BLaER1 treated with 17β-estradiol and CSF1 and Interleukin-3, amounts not matched to agents 10 nM and 100 nM (cell line): ENCODE data around the gene TBX3.

Source experiments
- H3K27ac ChIP-seq, 11 experiments: shearing (Covaris generic); formaldehyde crosslinking; 2 replicates each; pipeline ENCODE4 v1.8.1; 2022
- H3K27me3 ChIP-seq, 11 experiments: shearing (Covaris generic); formaldehyde crosslinking; 2 replicates each; pipeline ENCODE4 v1.8.1; 2022
- H3K36me3 ChIP-seq, 11 experiments: shearing (Covaris generic); formaldehyde crosslinking; 2 replicates each; pipeline ENCODE4 v1.8.1; 2022
- H3K4me1 ChIP-seq, 10 experiments: shearing (Covaris generic); formaldehyde crosslinking; 2 replicates each; pipeline ENCODE4 v1.8.1; 2022
- H3K4me2 ChIP-seq, 11 experiments: shearing (Covaris generic); formaldehyde crosslinking; 2 replicates each; pipeline ENCODE4 v1.8.1; 2022
- H3K4me3 ChIP-seq, 10 experiments: shearing (Covaris generic); formaldehyde crosslinking; 2 replicates each; pipeline ENCODE4 v1.8.1; 2022
- H3K9ac ChIP-seq, 11 experiments: shearing (Covaris generic); formaldehyde crosslinking; 2 replicates each; pipeline ENCODE4 v1.8.1; 2022
- H3K9me3 ChIP-seq, 11 experiments: shearing (Covaris generic); formaldehyde crosslinking; replicated peaks in 1 of 11; 2 replicates each; pipeline ENCODE4 v1.8.1; 2022
- H4K20me1 ChIP-seq, 11 experiments: shearing (Covaris generic); formaldehyde crosslinking; 2 replicates each; pipeline ENCODE4 v1.8.1; 2022
- Cebpa-rat ChIP-seq, 11 experiments: shearing (Covaris generic); IDR thresholded peaks; 2 replicates each; pipeline ENCODE4 v1.8.1; 2022

TBX3 gene

GRCh38 chr12:114655934-114656749 lies 27.8 kb downstream of the TBX3 start:
- H3K27ac ChIP-seq: no peak overlapping the region

GRCh38 chr12:114649585-114649984 lies 34.4 kb downstream of the TBX3 start:
- no peak overlapping the region for H3K9ac ChIP-seq
- H3K4me2 ChIP-seq: no peak overlapping the region
- no peak overlapping the region for H3K27ac ChIP-seq
- no peak overlapping the region for H3K4me3 ChIP-seq
- H3K36me3 ChIP-seq: no peaks in the 10 kb centered on the region
- no peak for TF ChIP-seq Cebpa-rat (IDR thresholded peaks at IDR 0.05)
- H3K9me3 ChIP-seq: no peaks in the 10 kb centered on the region
- H3K27me3 ChIP-seq: no peaks in the 10 kb centered on the region
- H4K20me1 ChIP-seq: no peaks in the 10 kb centered on the region
- H3K4me1 ChIP-seq: no peaks in the 10 kb centered on the region

More at GRCh38 chr12:114655934-114656749, 27.8 kb downstream of the TBX3 start:
- H3K36me3 ChIP-seq: no peaks in the 10 kb centered on the region
- peaks cover 0 to 18% (median 6%) of the 10 kb centered on the region in 10 experiments; a peak in 7 of 20 replicates for H3K4me1 ChIP-seq
- H3K27me3 ChIP-seq: peaks cover 0 to 5% (median 0%) of the 10 kb centered on the region in 11 experiments; a peak in 2 of 22 replicates
- TF ChIP-seq Cebpa-rat (IDR thresholded peaks at IDR 0.05): no peak
- no peaks in the 10 kb centered on the region for H3K9me3 ChIP-seq
- H3K4me2 ChIP-seq: no peak overlapping the region
- H4K20me1 ChIP-seq: no peaks in the 10 kb centered on the region; a peak in 1 of 22 replicates
- no peak overlapping the region for H3K4me3 ChIP-seq
- H3K9ac ChIP-seq: no peak overlapping the region

GRCh38 chr12:114648711-114649110 lies 35.3 kb downstream of the TBX3 start:
- no peaks in the 10 kb centered on the region for H3K9me3 ChIP-seq
- TF ChIP-seq Cebpa-rat (IDR thresholded peaks at IDR 0.05): no peak
- no peaks in the 10 kb centered on the region for H3K4me1 ChIP-seq
- H3K27ac ChIP-seq: no peak overlapping the region
- H3K4me3 ChIP-seq: no peak overlapping the region
- H3K36me3 ChIP-seq: no peaks in the 10 kb centered on the region
- no peak overlapping the region for H3K4me2 ChIP-seq
- H4K20me1 ChIP-seq: no peaks in the 10 kb centered on the region
- no peak overlapping the region for H3K9ac ChIP-seq
- H3K27me3 ChIP-seq: no peaks in the 10 kb centered on the region

GRCh38 chr12:114638790-114639435 lies 45.1 kb downstream of the TBX3 start:
- no peak overlapping the region for H3K9ac ChIP-seq
- H3K27ac ChIP-seq: no peak overlapping the region
- H4K20me1 ChIP-seq: no peaks in the 10 kb centered on the region
- H3K4me2 ChIP-seq: no peak overlapping the region
- no peak overlapping the region for H3K4me3 ChIP-seq
- no peaks in the 10 kb centered on the region for H3K27me3 ChIP-seq
- H3K36me3 ChIP-seq: no peaks in the 10 kb centered on the region
- no peaks in the 10 kb centered on the region for H3K4me1 ChIP-seq
- no peak for TF ChIP-seq Cebpa-rat (IDR thresholded peaks at IDR 0.05)
- H3K9me3 ChIP-seq: no peaks in the 10 kb centered on the region

- H3K4me2 ChIP-seq: no peak overlapping the region
These were observed 47.1 kb downstream of the TBX3 start for GRCh38 chr12:114636723-114637480.

GRCh38 chr12:114631242-114631641 lies 52.7 kb downstream of the TBX3 start:
- Histone ChIP-seq H3K9ac (no peak overlapping the region), H3K4me1 (no peaks in the 10 kb centered on the region), H3K4me2 (no peak overlapping the region), H3K4me3 (no peak overlapping the region), H3K27ac (no peak overlapping the region), H3K9me3 (no peaks in the 10 kb centered on the region), H3K36me3 (no peaks in the 10 kb centered on the region), H4K20me1 (no peaks in the 10 kb centered on the region), H3K27me3 (no peaks in the 10 kb centered on the region)
- no peak for TF ChIP-seq Cebpa-rat (IDR thresholded peaks at IDR 0.05)

More at GRCh38 chr12:114636723-114637480, 47.1 kb downstream of the TBX3 start:
- H4K20me1 ChIP-seq: no peaks in the 10 kb centered on the region
- no peaks in the 10 kb centered on the region for H3K9me3 ChIP-seq
- H3K9ac ChIP-seq: no peak overlapping the region
- no peak overlapping the region for H3K27ac ChIP-seq
- no peak overlapping the region for H3K4me3 ChIP-seq
- no peaks in the 10 kb centered on the region for H3K36me3 ChIP-seq
- no peaks in the 10 kb centered on the region for H3K4me1 ChIP-seq
- H3K27me3 ChIP-seq: no peaks in the 10 kb centered on the region
- no peak for TF ChIP-seq Cebpa-rat (IDR thresholded peaks at IDR 0.05)

GRCh38 chr12:114628199-114628598 lies 55.8 kb downstream of the TBX3 start:
- Histone ChIP-seq H3K4me3 (no peak overlapping the region), H3K9me3 (no peaks in the 10 kb centered on the region), H3K27ac (no peak overlapping the region), H3K27me3 (no peaks in the 10 kb centered on the region), H3K4me2 (no peak overlapping the region), H3K36me3 (no peaks in the 10 kb centered on the region), H4K20me1 (no peaks in the 10 kb centered on the region), H3K4me1 (no peaks in the 10 kb centered on the region), H3K9ac (no peak overlapping the region)
- TF ChIP-seq Cebpa-rat (IDR thresholded peaks at IDR 0.05): no peak

GRCh38 chr12:114627393-114627792 lies 56.6 kb downstream of the TBX3 start:
- Histone ChIP-seq H3K27me3 (no peaks in the 10 kb centered on the region), H3K4me3 (no peak overlapping the region), H3K36me3 (no peaks in the 10 kb centered on the region), H3K4me2 (no peak overlapping the region), H4K20me1 (no peaks in the 10 kb centered on the region), H3K4me1 (no peaks in the 10 kb centered on the region), H3K27ac (no peak overlapping the region), H3K9me3 (no peaks in the 10 kb centered on the region), H3K9ac (no peak overlapping the region)
- TF ChIP-seq Cebpa-rat (IDR thresholded peaks at IDR 0.05): no peak

- Histone ChIP-seq H3K9ac (no peak overlapping the region), H3K9me3 (no peaks in the 10 kb centered on the region), H3K36me3 (no peaks in the 10 kb centered on the region), H3K27ac (no peak overlapping the region), H3K4me1 (no peaks in the 10 kb centered on the region), H3K27me3 (no peaks in the 10 kb centered on the region), H3K4me3 (no peak overlapping the region), H4K20me1 (no peaks in the 10 kb centered on the region), H3K4me2 (no peak overlapping the region)
- TF ChIP-seq Cebpa-rat (IDR thresholded peaks at IDR 0.05): no peak
These were observed 58.6 kb downstream of the TBX3 start for GRCh38 chr12:114625294-114625851.
